H1 (cell line): ENCODE data around the gene TWNK. TPM values are rescaled to one million over a fixed set of nuclear protein-coding genes. Genes with fewer than 3 reads are reported as not detected.

Experiments
- CTCF ChIA-PET: fragments of 300-600 bp; sonication (Branson Sonifier 250); formaldehyde crosslinking; loops from one replicate; lab custom pipeline; 2021; ENCODE audit not compliant: partially characterized antibody; lab: Charles Lee
- POLR2A ChIA-PET: fragments of 300-600 bp; sonication (Branson Sonifier 250); formaldehyde crosslinking; loops from one replicate; lab custom pipeline; 2021; ENCODE audit warnings: inconsistent platforms; ENCODE audit not compliant: partially characterized antibody; lab: Charles Lee
- DNase-seq, 2 experiments: peaks; one replicate each; pipeline versions ENCODE4 v3.0.0 to v3.0.0-alpha.2; 2010 to 2022; ENCODE audit warnings: low spot score in 2 of 2, low read depth in 1 of 2, mixed read lengths in 1 of 2
- FAIRE-seq: peaks from 2 replicates; lab custom pipeline; 2011; peaks lifted over from hg19 to GRCh38; lab: Jason Lieb, UNC
- H2AFZ ChIP-seq: 2 replicates; pipeline ENCODE4 v1.8.1; 2012; ENCODE audit warnings: low read length, inconsistent platforms
- H2AK5ac ChIP-seq: 2 replicates; pipeline ENCODE4 v1.6.1; 2013; ENCODE audit warnings: low read depth, low read length
- H2BK120ac ChIP-seq: replicated peaks from 2 replicates; pipeline ENCODE3; 2013; ENCODE audit warnings: low read depth, low read length, inconsistent platforms
- H2BK12ac ChIP-seq: 2 replicates; pipeline ENCODE4 v1.6.1; 2013; ENCODE audit warnings: low read depth, low read length
- H2BK15ac ChIP-seq: 2 replicates; pipeline ENCODE4 v1.6.1; 2013; ENCODE audit warnings: low read length
- H2BK20ac ChIP-seq: 2 replicates; pipeline ENCODE4 v1.6.1; 2013; ENCODE audit warnings: low read length
- H2BK5ac ChIP-seq: 2 replicates; pipeline ENCODE4 v1.6.1; 2013; ENCODE audit warnings: low read depth, low read length
- H3K14ac ChIP-seq: 2 replicates; pipeline ENCODE4 v1.6.1; 2013; ENCODE audit warnings: inconsistent platforms; ENCODE audit not compliant: insufficient read length
- H3K18ac ChIP-seq: 2 replicates; pipeline ENCODE4 v1.6.1; 2013; ENCODE audit warnings: low read length; ENCODE audit errors: extremely low read depth
- H3K23ac ChIP-seq: 2 replicates; pipeline ENCODE4 v1.6.1; 2013; ENCODE audit warnings: inconsistent platforms; ENCODE audit not compliant: insufficient read length
- H3K23me2 ChIP-seq: 2 replicates; pipeline ENCODE4 v1.6.1; 2013; ENCODE audit warnings: low read depth, low read length
- H3K27ac ChIP-seq: 2 replicates; pipeline ENCODE4 v1.6.1; 2011; ENCODE audit warnings: low read depth, low read length, inconsistent platforms
- H3K27me3 ChIP-seq, 4 experiments: replicated peaks in 1 of 4; 1 replicate in 1 of 4; 2 replicates in 3 of 4; pipeline versions ENCODE4 v1.6.1 to v1.8.1; 2011 to 2013; ENCODE audit warnings: low read length in 3 of 4, mild to moderate bottlenecking in 3 of 4, inconsistent platforms in 2 of 4, mixed read lengths in 2 of 4, moderate library complexity in 1 of 4; ENCODE audit not compliant: control insufficient read depth in 3 of 4, insufficient read depth in 3 of 4; ENCODE audit errors: extremely low read depth in 1 of 4
- H3K36me3 ChIP-seq, 4 experiments: 2 replicates each; pipeline versions ENCODE4 v1.6.1 to v1.8.1; 2011 to 2013; ENCODE audit warnings: mild to moderate bottlenecking in 4 of 4, low read length in 3 of 4, moderate library complexity in 2 of 4, control low read depth in 1 of 4, inconsistent platforms in 1 of 4; ENCODE audit not compliant: insufficient read depth in 4 of 4, control insufficient read depth in 2 of 4
- H3K4ac ChIP-seq: replicated peaks from 2 replicates; pipeline ENCODE3; 2013; ENCODE audit warnings: low read length, low read depth, mixed read lengths, inconsistent platforms; ENCODE audit not compliant: insufficient read length
- H3K4me1 ChIP-seq, 4 experiments: replicated peaks in 1 of 4; 1 replicate in 1 of 4; 2 replicates in 3 of 4; pipeline versions ENCODE4 v1.6.1 to v1.8.1; 2011 to 2013; ENCODE audit warnings: low read length in 3 of 4, inconsistent platforms in 2 of 4, mixed read lengths in 1 of 4; ENCODE audit not compliant: insufficient read depth in 4 of 4, control insufficient read depth in 3 of 4
- H3K4me2 ChIP-seq, 2 experiments: 2 replicates each; pipeline versions ENCODE4 v1.6.1 to v1.8.1; 2011 to 2013; ENCODE audit warnings: low read depth in 2 of 2, low read length in 2 of 2, control low read depth in 1 of 2, inconsistent platforms in 1 of 2, mild to moderate bottlenecking in 1 of 2; ENCODE audit not compliant: insufficient read depth in 1 of 2
- H3K4me3 ChIP-seq, 4 experiments: fragments of 200-600, 300-600 bp in 1 of 4; sonication (generic), shearing (Covaris generic), sonication (Bioruptor Twin) in 1 of 4; 2 replicates each; pipeline versions ENCODE4 v1.5.1 to v1.8.1; 2011 to 2016; ENCODE audit warnings: low read length in 4 of 4, low read depth in 3 of 4, control low read depth in 2 of 4, inconsistent platforms in 2 of 4, mild to moderate bottlenecking in 2 of 4, mixed read lengths in 1 of 4, moderate library complexity in 1 of 4; ENCODE audit not compliant: insufficient read depth in 2 of 4; ENCODE audit errors: extremely low read depth in 1 of 4
- H3K56ac ChIP-seq: replicated peaks from 2 replicates; pipeline ENCODE3; 2013; ENCODE audit warnings: low read depth, mild to moderate bottlenecking, mixed read lengths, low read length, inconsistent platforms; ENCODE audit not compliant: insufficient read length
- H3K79me1 ChIP-seq: 2 replicates; pipeline ENCODE4 v1.6.1; 2013; ENCODE audit warnings: low read depth, low read length, control low read depth
- H3K79me2 ChIP-seq, 2 experiments: 2 replicates each; pipeline versions ENCODE4 v1.6.1 to v1.8.1; 2012 to 2013; ENCODE audit warnings: low read length in 2 of 2, mild to moderate bottlenecking in 2 of 2, inconsistent platforms in 1 of 2; ENCODE audit not compliant: insufficient read depth in 2 of 2, control insufficient read depth in 1 of 2
- H3K9ac ChIP-seq, 4 experiments: replicated peaks in 1 of 4; 1 replicate in 1 of 4; 2 replicates in 3 of 4; pipeline versions ENCODE4 v1.6.1 to v1.8.1; 2011 to 2013; ENCODE audit warnings: low read depth in 3 of 4, low read length in 3 of 4, control low read depth in 2 of 4, mild to moderate bottlenecking in 2 of 4, moderate library complexity in 2 of 4, inconsistent platforms in 1 of 4; ENCODE audit errors: extremely low read depth in 1 of 4
- H3K9me3 ChIP-seq, 2 experiments: 2 replicates each; pipeline versions ENCODE4 v1.6.1 to v1.8.1; 2012 to 2013; ENCODE audit warnings: mild to moderate bottlenecking in 2 of 2, moderate library complexity in 2 of 2, control low read depth in 1 of 2, inconsistent platforms in 1 of 2, low read depth in 1 of 2, low read length in 1 of 2, mixed read lengths in 1 of 2; ENCODE audit not compliant: insufficient read depth in 2 of 2
- H4K20me1 ChIP-seq, 2 experiments: replicated peaks in 1 of 2; 2 replicates each; pipeline versions ENCODE3 to v1.8.1; 2011 to 2013; ENCODE audit warnings: inconsistent platforms in 2 of 2, low read length in 2 of 2, mild to moderate bottlenecking in 1 of 2; ENCODE audit not compliant: insufficient read depth in 2 of 2, control insufficient read depth in 1 of 2
- H4K5ac ChIP-seq: 2 replicates; pipeline ENCODE4 v1.6.1; 2013; ENCODE audit warnings: low read length, low read depth, mixed read lengths, inconsistent platforms; ENCODE audit not compliant: insufficient read length
- H4K8ac ChIP-seq: 2 replicates; pipeline ENCODE4 v1.8.0; 2013; ENCODE audit warnings: mild to moderate bottlenecking, moderate library complexity, low read length, inconsistent platforms; ENCODE audit not compliant: insufficient read depth; ENCODE audit errors: extremely low read depth
- H4K91ac ChIP-seq: replicated peaks from 2 replicates; pipeline ENCODE3; 2013; ENCODE audit warnings: low read length, mixed read lengths, inconsistent platforms; ENCODE audit not compliant: insufficient read length
- CTCF ChIP-seq, 3 experiments: IDR thresholded peaks; 1 replicate in 2 of 3; 2 replicates in 1 of 3; pipeline versions ENCODE4 v1.5.1 to v1.6.1; 2011; ENCODE audit warnings: low read length in 3 of 3, mild to moderate bottlenecking in 3 of 3, inconsistent platforms in 2 of 3, low read depth in 1 of 3, moderate library complexity in 1 of 3; ENCODE audit not compliant: insufficient read depth in 1 of 3; ENCODE audit errors: control extremely low read depth in 1 of 3
- FOSL1 ChIP-seq: IDR thresholded peaks from 2 replicates; pipeline ENCODE4 v1.6.1; 2011; ENCODE audit warnings: mild to moderate bottlenecking, low read depth, low read length, moderate library complexity; ENCODE audit not compliant: insufficient read depth
- KDM1A ChIP-seq: fragments of 200-600, 300-600 bp; sonication (generic); IDR thresholded peaks from 2 replicates; pipeline ENCODE4 v1.7.1; 2016; ENCODE audit warnings: mild to moderate bottlenecking, low read length, borderline replicate concordance
- KDM5A ChIP-seq: fragments of 200-600 bp; IDR thresholded peaks from 2 replicates; pipeline ENCODE4 v1.7.1; 2012; ENCODE audit warnings: mild to moderate bottlenecking, low read length, inconsistent platforms, mixed read lengths
- NRF1 ChIP-seq: IDR thresholded peaks from 2 replicates; pipeline ENCODE4 v1.6.1; 2011; ENCODE audit warnings: mild to moderate bottlenecking, low read depth, low read length, improper control_type of control experiment
- RBBP5 ChIP-seq: IDR thresholded peaks from 2 replicates; pipeline ENCODE4 v1.7.1; 2012; ENCODE audit warnings: low read depth, mild to moderate bottlenecking, inconsistent platforms, low read length, moderate library complexity, borderline replicate concordance
- RXRA ChIP-seq: IDR thresholded peaks from 2 replicates; pipeline ENCODE4 v1.6.1; 2011; ENCODE audit warnings: low read depth, mild to moderate bottlenecking, low read length, moderate library complexity; ENCODE audit not compliant: insufficient read depth
- SIN3A ChIP-seq, 2 experiments: IDR thresholded peaks in 1 of 2; conservative IDR thresholded peaks in 1 of 2; 2 replicates each; pipeline ENCODE4 v1.6.1; 2011 to 2012; ENCODE audit warnings: low read length in 2 of 2, improper control_type of control experiment in 1 of 2, low read depth in 1 of 2, mild to moderate bottlenecking in 1 of 2
- TAF1 ChIP-seq: IDR thresholded peaks from 2 replicates; pipeline ENCODE4 v1.6.1; 2011; ENCODE audit warnings: mild to moderate bottlenecking, low read depth, low read length
- WGBS, 2 experiments: shearing (Covaris generic) in 1 of 2; methylation state at CpG; one replicate each; pipeline versions ENCODE4 v1.1.6 to v1.1.7; 2013 to 2015; ENCODE audit warnings: low lambda C conversion rate in 2 of 2, mixed read lengths in 2 of 2, inconsistent platforms in 1 of 2, low coverage in 1 of 2, missing lambda C conversion rate in 1 of 2; ENCODE audit not compliant: insufficient replicate concordance in 2 of 2, insufficient coverage in 1 of 2, insufficient read length in 1 of 2; ENCODE audit errors: extremely low coverage in 1 of 2, missing lambda C conversion rate in 1 of 2; 5-methylcytosine and 5-hydroxymethylcytosine counted together
- polyA plus RNA-seq, 7 experiments: library from polyadenylated mRNA; depleted of rRNA in 3 of 7; stranded (reverse) in 5 of 7; unstranded in 2 of 7; fragments of >200 nt in 5 of 7; fragments of 200-250 nt in 2 of 7; gene quantifications; 1 replicate in 5 of 7; 2 replicates in 1 of 7; 4 replicates in 1 of 7; pipeline versions ENCODE4 v1.2.1 to v1.2.3, GENCODE V29; 2011 to 2013; ENCODE audit warnings: missing spikeins in 2 of 7, mixed read lengths in 2 of 7
- total RNA-seq: library from RNA; stranded (reverse); fragmentation: NEBNext Ultra II Directional; extraction: Animal tissue kit (Norgen Biotek cat#: 25700); gene quantifications from 2 replicates; pipeline ENCODE4 v1.2.1, GENCODE V29; 2021

The TWNK gene
- total and polyA plus RNA-seq, 2 of the 8 experiments (the other 6 are each of a cell fraction or from before 2014, with no cell fraction given): 15.4 to 32.5 TPM

GRCh38 chr10:100963826-100964225, 23.5 kb upstream of the TWNK start:
- Histone ChIP-seq H3K79me1 (no peaks in the 10 kb centered on the region), H3K79me2 (no peaks in the 10 kb centered on the region), H2BK20ac (no peak overlapping the region), H3K56ac (no peak overlapping the region), H3K4me2 (no peak overlapping the region), H3K27ac (no peak overlapping the region), H2BK120ac (no peak overlapping the region), H3K23me2 (peaks cover under 1% of the 10 kb centered on the region), H4K91ac (no peak overlapping the region), H4K20me1 (no peaks in the 10 kb centered on the region), H2BK12ac (no peak overlapping the region), H3K14ac (no peak overlapping the region), H2BK5ac (no peak overlapping the region), H3K4me3 (no peak overlapping the region), H2BK15ac (no peak overlapping the region), H3K27me3 (no peaks in the 10 kb centered on the region), H3K36me3 (peaks cover 0 to 20% (median 2%) of the 10 kb centered on the region in 4 experiments; a peak in 3 of 8 replicates), H2AK5ac (no peak overlapping the region), H3K9ac (no peak overlapping the region), H4K8ac (no peak overlapping the region), H2AFZ (no peak overlapping the region), H3K4me1 (peaks cover 0 to 4% (median 2%) of the 10 kb centered on the region in 4 experiments; a peak in 2 of 7 replicates), H3K18ac (no peak overlapping the region), H3K23ac (no peak overlapping the region), H3K4ac (no peak overlapping the region), H4K5ac (no peak overlapping the region), H3K9me3 (no peaks in the 10 kb centered on the region)
- ChIA-PET CTCF (interaction anchor here (0.5 to 0.6 kb wide), 2 partner anchors 10 to 503 kb away, joined by 3 read pairs; no protein-coding TSS in a partner anchor), POLR2A (interaction anchor here (2.1 kb wide), 1 partner anchor 13 kb away, joined by 4 read pairs; no protein-coding TSS in a partner anchor)
- FAIRE-seq (no peak), DNase-seq (no peak)
- 100% methylated on average over 1 of the region's 1 CpG; no CpG with 5 or more reads in 1 of the 2 experiments for WGBS, 2 experiments
- TF ChIP-seq NRF1 (no peak), KDM5A (no peak), FOSL1 (no peak), CTCF (IDR thresholded peaks at IDR 0.05; ENCODE audit: control extremely low read depth in 1 of 3, insufficient read depth in 1 of 3, low read depth in 1 of 3, low read length in 3 of 3) (no peak), RBBP5 (no peak), RXRA (no peak), TAF1 (no peak), SIN3A (conservative IDR thresholded peaks at IDR 0.05 in 1 of 2, IDR thresholded peaks at IDR 0.05 in 1 of 2; ENCODE audit: low read depth in 1 of 2, low read length in 2 of 2) (no peak), KDM1A (no peak)
